GM23338 (cell line): ENCODE results near the gene GPR183. TPM values are rescaled to one million over a fixed set of nuclear protein-coding genes. Genes with fewer than 3 reads are reported as not detected.

ENCODE experiments used
- ATAC-seq: fragments of 200-7000 bp; cut with Tn5 transposase; 3 replicates; pipeline ENCODE4 v1.9.1; 2020
- DNase-seq: peaks from one replicate; pipeline ENCODE4 v3.0.0-alpha.2; 2015; ENCODE audit warnings: low spot score
- H2AFZ ChIP-seq: fragments of 200-600 bp; sonication (generic); 2 replicates; pipeline ENCODE4 v1.8.0; 2016; ENCODE audit warnings: antibody characterized with exemption, mild to moderate bottlenecking, moderate library complexity
- H3F3A ChIP-seq: fragments of 200-600 bp; sonication (generic); replicated peaks from 2 replicates; pipeline ENCODE4 v1.8.0; 2017; ENCODE audit warnings: antibody characterized with exemption, mixed run types, low read depth
- H3K27ac ChIP-seq: fragments of 200-600 bp; sonication (generic); 2 replicates; pipeline ENCODE4 v1.6.1; 2016; ENCODE audit warnings: low read depth
- H3K27me3 ChIP-seq: fragments of 200-600 bp; sonication (generic); 2 replicates; pipeline ENCODE4 v1.8.0; 2016; ENCODE audit warnings: mild to moderate bottlenecking, mixed run types, moderate library complexity; ENCODE audit not compliant: insufficient read depth
- H3K36me3 ChIP-seq: fragments of 200-600 bp; sonication (generic); 2 replicates; pipeline ENCODE4 v1.8.0; 2016; ENCODE audit warnings: mild to moderate bottlenecking; ENCODE audit not compliant: insufficient read depth
- H3K4me1 ChIP-seq: fragments of 200-600 bp; sonication (generic); 2 replicates; pipeline ENCODE4 v1.8.0; 2016; ENCODE audit warnings: mild to moderate bottlenecking, moderate library complexity; ENCODE audit not compliant: insufficient read depth
- H3K4me2 ChIP-seq: fragments of 200-600 bp; sonication (generic); 2 replicates; pipeline ENCODE4 v1.7.1; 2017; ENCODE audit warnings: mixed run types
- H3K4me3 ChIP-seq: fragments of 200-600 bp; sonication (generic); 2 replicates; pipeline ENCODE4 v1.6.1; 2016; ENCODE audit warnings: mixed run types
- H3K79me2 ChIP-seq: fragments of 200-600 bp; sonication (generic); replicated peaks from 2 replicates; pipeline ENCODE4 v1.8.0; 2017; ENCODE audit warnings: mild to moderate bottlenecking; ENCODE audit not compliant: insufficient read depth
- H3K9me2 ChIP-seq: fragments of 200-600 bp; sonication (generic); 2 replicates; pipeline ENCODE4 v1.8.0; 2017; ENCODE audit not compliant: insufficient read depth
- H4K20me1 ChIP-seq: fragments of 200-600 bp; sonication (generic); replicated peaks from 2 replicates; pipeline ENCODE4 v1.8.0; 2017; ENCODE audit warnings: mild to moderate bottlenecking; ENCODE audit not compliant: insufficient read depth
- H3K27ac Mint-ChIP-seq: 2 replicates; pipeline ENCODE4 v1.8.0; 2020; ENCODE audit warnings: inconsistent platforms, mild to moderate bottlenecking, moderate library complexity, mixed read lengths
- H3K27me3 Mint-ChIP-seq: 3 replicates; pipeline ENCODE4 v1.8.0; 2022; ENCODE audit warnings: low read depth, mild to moderate bottlenecking, moderate library complexity, mixed read lengths, inconsistent platforms; ENCODE audit not compliant: insufficient read depth, poor library complexity
- H3K36me3 Mint-ChIP-seq: 3 replicates; pipeline ENCODE4 v1.8.0; 2021; ENCODE audit warnings: low read depth, mild to moderate bottlenecking, inconsistent platforms, moderate library complexity, mixed read lengths
- H3K4me1 Mint-ChIP-seq: 3 replicates; pipeline ENCODE4 v1.8.0; 2020; ENCODE audit warnings: mild to moderate bottlenecking, inconsistent platforms, mixed read lengths
- H3K4me3 Mint-ChIP-seq: 3 replicates; pipeline ENCODE4 v1.8.0; 2021; ENCODE audit warnings: moderate library complexity, mild to moderate bottlenecking, inconsistent platforms, mixed read lengths
- H3K9me3 Mint-ChIP-seq: 3 replicates; pipeline ENCODE4 v1.8.0; 2020; ENCODE audit warnings: moderate library complexity, mild to moderate bottlenecking, inconsistent platforms, mixed read lengths
- CREB1 ChIP-seq: fragments of 250-450 bp; sonication (Bioruptor Pico); IDR thresholded peaks from 2 replicates; pipeline ENCODE4 v1.5.0; 2020; ENCODE audit warnings: low read depth, mild to moderate bottlenecking, moderate library complexity
- CTCF ChIP-seq, 2 experiments: fragments of 200-600 bp in 1 of 2; sonication (generic) in 1 of 2; conservative IDR thresholded peaks; 2 replicates each; pipeline versions ENCODE4 v1.5.1 to v1.6.1; 2016 to 2017; ENCODE audit warnings: antibody characterized with exemption in 2 of 2, low read depth in 2 of 2, mild to moderate bottlenecking in 2 of 2, moderate library complexity in 1 of 2
- ETS1 ChIP-seq: IDR thresholded peaks from 2 replicates; pipeline ENCODE4 v1.6.1; 2016; ENCODE audit warnings: antibody characterized with exemption
- EZH2 ChIP-seq: fragments of 200-600 bp; sonication (generic); IDR thresholded peaks from one replicate; pipeline ENCODE4 v1.8.0; 2017; ENCODE audit warnings: antibody characterized with exemption, mild to moderate bottlenecking, low read depth; ENCODE audit not compliant: unreplicated experiment
- EZH2phosphoT487 ChIP-seq: fragments of 200-600 bp; sonication (generic); IDR thresholded peaks from one replicate; pipeline ENCODE4 v1.8.1; 2018; ENCODE audit warnings: antibody characterized with exemption; ENCODE audit not compliant: unreplicated experiment
- JUNB ChIP-seq: IDR thresholded peaks from one replicate; pipeline ENCODE4 v1.6.1; 2016; ENCODE audit warnings: antibody characterized with exemption; ENCODE audit not compliant: unreplicated experiment
- NANOG ChIP-seq: IDR thresholded peaks from 2 replicates; pipeline ENCODE4 v1.6.1; 2016; ENCODE audit warnings: antibody characterized with exemption, borderline replicate concordance
- POLR2AphosphoS5 ChIP-seq: IDR thresholded peaks from 2 replicates; pipeline ENCODE4 v1.6.1; 2016; ENCODE audit warnings: antibody characterized with exemption, low read depth
- REST ChIP-seq: IDR thresholded peaks from one replicate; pipeline ENCODE4 v1.6.1; 2018; ENCODE audit warnings: antibody characterized with exemption; ENCODE audit not compliant: unreplicated experiment
- STAT1 ChIP-seq: IDR thresholded peaks from one replicate; pipeline ENCODE4 v1.6.1; 2016; ENCODE audit warnings: antibody characterized with exemption; ENCODE audit not compliant: unreplicated experiment
- ZNF114 ChIP-seq: fragments of 250-450 bp; sonication (Bioruptor Pico); IDR thresholded peaks from 2 replicates; pipeline ENCODE4 v1.5.0; 2020; ENCODE audit warnings: mild to moderate bottlenecking, moderate library complexity
- ZNF331 ChIP-seq: fragments of 250-450 bp; sonication (Bioruptor Pico); IDR thresholded peaks from 2 replicates; pipeline ENCODE4 v1.5.0; 2020; ENCODE audit warnings: low read depth, mild to moderate bottlenecking, moderate library complexity
- ZNF462 ChIP-seq: fragments of 250-450 bp; sonication (Bioruptor Pico); IDR thresholded peaks from 2 replicates; pipeline ENCODE4 v1.5.0; 2020; ENCODE audit warnings: mild to moderate bottlenecking, moderate library complexity
- polyA plus RNA-seq: library from polyadenylated mRNA; unstranded; fragments of >200 nt; fragmentation: Nextera tagmentation; extraction: Ambion mirVana; gene quantifications from 2 replicates; pipeline ENCODE4 v1.2.1, GENCODE V29; 2016
- total RNA-seq: library from RNA; depleted of rRNA; stranded (reverse); fragments of >200 nt; shearing (Covaris generic); gene quantifications from 2 replicates; pipeline ENCODE4 v1.2.3, GENCODE V29; 2014

The GPR183 gene
- total and polyA plus RNA-seq, 2 experiments from 2014 or later, result 0.78 TPM; not detected in 1

DNA sequence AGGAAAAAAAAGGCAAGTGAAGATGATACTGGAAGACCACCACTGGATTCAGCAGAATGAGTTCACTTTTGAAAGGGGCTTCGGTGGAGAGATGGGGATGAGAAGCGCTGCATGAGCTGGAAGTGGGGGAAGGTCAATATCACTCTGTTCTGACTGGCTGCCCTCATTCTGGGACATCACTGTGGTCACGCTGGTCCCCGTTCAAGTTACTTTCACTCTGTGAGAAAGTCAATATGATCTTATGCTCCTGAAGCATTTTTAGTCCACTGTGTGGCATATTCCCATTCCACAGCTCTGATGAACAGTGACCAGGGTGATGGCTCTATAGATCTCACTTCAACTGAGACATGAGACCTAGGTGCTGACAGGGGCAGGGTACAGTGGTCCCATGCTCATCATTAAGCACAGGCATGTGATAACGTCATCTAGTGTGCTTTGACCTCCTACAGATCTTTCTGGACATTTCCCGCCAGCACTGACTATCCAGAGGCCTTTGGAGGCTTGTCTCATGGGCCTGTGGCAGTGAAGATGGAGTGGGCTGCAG lies 40.2 kb upstream of the GPR183 start:
- Histone ChIP-seq H3F3A (no peaks in the 10 kb centered on the region), H3K4me1 (no peaks in the 10 kb centered on the region), H3K4me3 (no peak overlapping the region), H3K79me2 (no peaks in the 10 kb centered on the region), H3K27me3 (no peaks in the 10 kb centered on the region), H3K9me2 (no peaks in the 10 kb centered on the region), H3K36me3 (peaks cover 7% of the 10 kb centered on the region; the same call in 1 of the 2 replicates), H3K4me2 (no peak overlapping the region), H2AFZ (no peak overlapping the region), H4K20me1 (no peaks in the 10 kb centered on the region; the same call in none of the 2 replicates), H3K27ac (no peak overlapping the region)
- Mint-ChIP-seq H3K27ac (no peak overlapping the region), H3K4me3 (no peak overlapping the region), H3K36me3 (peaks cover 18% of the 10 kb centered on the region), H3K4me1 (no peaks in the 10 kb centered on the region), H3K9me3 (no peaks in the 10 kb centered on the region), H3K27me3 (peaks cover 7% of the 10 kb centered on the region)
- ATAC-seq, result no peak
- TF ChIP-seq ZNF462 (no peak), ETS1 (no peak), CTCF (conservative IDR thresholded peaks at IDR 0.05; ENCODE audit: low read depth in 2 of 2) (no peak), ZNF331 (CRISPR knock-in tag) (no peak), JUNB (no peak), NANOG (no peak), EZH2phosphoT487 (no peak), ZNF114 (no peak), POLR2AphosphoS5 (no peak), CREB1 (CRISPR knock-in tag) (no peak), EZH2 (no peak), STAT1 (no peak), REST (no peak)
- DNase-seq, result no peak
